HG02571 (cell line): ENCODE results near the gene SPEF2.
"Not testable (repeated sequence)": the region's sequence is repeated elsewhere in the genome, so short reads cannot be mapped to it uniquely, and the experiment has no call there.

Experiments used
- ATAC-seq: cut with Tn5 transposase; IDR thresholded peaks from one replicate; pipeline ENCODE4 v1.9.1; 2021; ENCODE audit warnings: mild to moderate bottlenecking, moderate library complexity; ENCODE audit not compliant: unreplicated experiment

The SPEF2 gene

DNA sequence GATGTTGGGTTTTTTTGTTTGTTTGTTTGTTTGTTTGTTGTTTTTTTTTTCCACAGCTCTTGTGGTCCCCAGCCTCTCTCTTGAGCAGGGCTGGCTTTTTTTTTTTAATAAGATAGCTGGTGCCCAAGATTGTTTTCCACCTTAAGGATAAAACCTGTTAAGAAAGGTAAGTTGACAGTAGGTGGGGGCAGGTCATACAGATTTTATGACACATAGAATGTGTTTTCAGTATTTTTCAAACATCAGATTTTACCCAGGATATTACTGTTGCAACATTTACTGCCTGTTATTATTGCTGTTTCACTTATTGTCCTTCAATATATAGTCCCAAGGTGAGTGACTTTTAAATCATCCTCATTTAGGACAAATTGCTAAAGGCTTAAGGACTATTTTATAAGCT, 235.1 kb downstream of the SPEF2 start:
- no peak for ATAC-seq

GRCh38 chr5:35853631-35854030, 236.0 kb downstream of the SPEF2 start:
- ATAC-seq: no peak

GRCh38 chr5:35854248-35854647, 236.6 kb downstream of the SPEF2 start:
- ATAC-seq: no peak

- ATAC-seq: no peak
Measured at GRCh38 chr5:35855187-35855586, 237.5 kb downstream of the SPEF2 start.

DNA sequence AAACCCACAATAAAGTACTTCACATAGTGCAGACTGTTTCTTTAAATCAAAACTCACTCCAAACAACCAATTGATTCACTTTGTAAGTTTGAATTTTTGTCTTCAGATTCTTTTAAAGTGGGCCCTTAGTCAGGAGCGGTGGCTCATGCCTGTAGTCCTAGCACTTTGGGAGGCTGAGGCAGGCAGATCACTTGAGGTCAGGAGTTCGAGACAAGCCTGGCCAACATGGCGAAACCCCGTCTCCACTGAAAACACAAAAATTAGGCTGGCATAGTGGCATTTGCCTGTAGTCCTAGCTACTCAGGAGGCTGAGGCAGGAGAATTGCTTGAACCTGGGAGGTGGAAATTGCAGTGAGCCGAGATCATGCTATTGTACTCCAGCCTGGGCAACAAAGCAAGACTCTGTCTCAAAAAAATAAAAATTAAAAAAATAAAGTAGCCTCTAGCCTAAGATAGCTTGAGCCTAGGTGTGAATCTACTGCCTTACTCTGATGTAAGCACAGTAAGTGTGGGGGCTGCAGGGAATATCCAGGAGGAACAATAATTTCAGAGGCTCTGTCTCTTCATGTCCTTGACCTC, 238.6 kb downstream of the SPEF2 start:
- not testable (repeated sequence) for ATAC-seq

DNA sequence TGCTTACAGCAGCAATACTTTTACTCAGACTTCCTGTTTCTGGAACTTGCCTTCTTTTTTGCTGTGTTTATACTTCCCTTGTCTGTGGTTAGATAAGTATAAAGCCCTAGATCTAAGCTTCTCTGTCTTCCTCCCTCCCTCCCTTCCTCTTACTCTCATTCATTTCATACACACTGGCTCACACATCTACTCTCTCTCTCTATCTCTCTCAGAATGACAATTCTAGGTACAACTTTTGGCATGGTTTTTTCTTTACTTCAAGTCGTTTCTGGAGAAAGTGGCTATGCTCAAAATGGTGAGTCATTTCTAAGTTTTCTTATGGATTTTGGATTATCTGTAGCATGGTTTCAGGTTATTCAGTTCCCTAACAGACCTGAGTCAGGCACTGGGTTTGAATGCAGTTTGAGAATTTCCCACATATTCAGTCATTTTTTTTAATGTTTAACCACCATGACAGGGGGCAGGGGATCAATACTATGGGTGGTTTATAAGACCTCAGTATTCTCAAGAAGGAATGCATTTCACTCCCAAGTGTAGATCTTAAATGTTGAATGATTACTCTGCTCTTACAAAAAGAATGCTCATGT, 239.2 kb downstream of the SPEF2 start, which contains the start of gene IL7R:
Gene IL7R (plus strand): TSS at position 127 of the 587 bp plus-strand sequence. CDS start 87 bp downstream, at position 214.
- no peak for ATAC-seq

DNA sequence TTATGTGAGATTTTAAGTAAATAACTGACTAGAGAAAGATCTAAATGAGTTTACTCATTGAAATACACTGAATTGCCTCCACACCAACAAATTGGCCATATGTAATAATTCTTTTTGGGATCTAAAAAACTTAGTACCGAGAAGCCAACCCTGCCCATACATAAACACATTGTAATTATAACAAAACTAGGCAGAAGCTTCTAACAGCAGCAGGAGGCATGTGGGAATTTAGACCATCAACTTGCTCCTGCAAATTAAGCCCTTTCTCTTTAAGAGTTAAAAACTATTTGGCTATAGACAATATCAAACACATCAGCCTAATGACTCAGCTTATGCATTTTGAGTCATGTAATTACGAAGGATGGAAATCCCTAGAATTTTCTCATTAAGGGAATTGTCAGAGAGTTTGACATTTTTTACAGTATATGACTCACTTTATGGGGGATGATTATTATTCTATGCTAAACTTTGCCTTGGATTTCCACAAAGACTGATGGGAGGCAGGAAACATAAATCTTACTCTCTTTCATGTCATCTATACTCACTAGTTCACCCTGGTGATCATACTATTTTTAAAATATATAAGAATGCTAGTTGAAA, 240.0 kb downstream of the SPEF2 start:
- no peak for ATAC-seq

DNA sequence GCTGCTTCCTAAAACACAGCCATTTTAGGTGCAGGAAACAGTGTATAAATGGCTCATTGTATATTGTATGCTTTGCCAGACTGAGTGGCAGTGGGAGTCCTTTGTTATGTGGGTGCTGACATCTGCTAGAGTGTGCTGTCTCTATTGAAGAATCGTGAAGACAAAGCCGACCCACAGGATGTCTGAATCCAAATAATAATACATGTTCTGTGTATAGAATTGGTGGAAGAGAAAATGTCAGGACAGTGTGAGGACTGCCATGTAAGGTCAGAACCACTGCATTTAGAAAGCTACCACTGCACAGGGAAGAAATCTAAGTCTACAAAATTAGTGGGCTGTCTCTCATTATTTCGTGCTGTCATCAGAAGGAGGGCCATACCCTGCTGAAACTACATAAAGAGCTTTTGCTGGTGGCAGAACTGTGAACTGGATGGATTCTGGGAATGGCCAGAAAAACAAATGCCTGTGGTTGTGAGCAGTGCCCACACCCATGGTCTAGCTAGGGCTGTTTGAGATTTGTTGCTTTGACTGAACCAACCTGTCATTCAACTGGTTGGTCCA, 241.5 kb downstream of the SPEF2 start:
- ATAC-seq: no peak

GRCh38 chr5:35860686-35861085, 243.0 kb downstream of the SPEF2 start:
- ATAC-seq: no peak

GRCh38 chr5:35861718-35862117, 244.1 kb downstream of the SPEF2 start:
- no peak for ATAC-seq

- ATAC-seq: no peak
Measured at GRCh38 chr5:35862126-35862525, 244.5 kb downstream of the SPEF2 start.

DNA sequence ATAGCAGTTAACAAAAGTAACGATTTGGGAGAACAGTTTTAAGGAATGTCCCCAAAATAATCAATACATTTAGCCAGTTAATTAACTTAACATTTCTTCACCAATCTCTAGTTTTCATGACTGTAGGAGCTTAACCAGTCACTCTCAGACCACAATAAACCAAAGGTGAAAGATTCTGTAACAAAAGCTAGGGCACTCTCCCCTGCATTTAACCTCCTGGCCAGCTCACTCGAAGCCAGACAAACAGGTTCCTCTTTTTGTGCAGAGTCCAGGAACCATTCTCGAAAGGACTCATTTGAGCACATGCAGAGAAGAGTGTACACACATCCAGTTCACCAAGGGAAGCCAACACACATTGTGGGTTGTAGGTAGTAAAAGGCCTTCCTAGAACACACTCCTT, 245.5 kb downstream of the SPEF2 start:
- no peak for ATAC-seq
